CD14-positive monocyte (primary cell): ENCODE results near the gene GALNT6. TPM values are rescaled to one million over a fixed set of nuclear protein-coding genes. Genes with fewer than 3 reads are reported as not detected.

Source experiments
- DNase-seq, 3 donors: peaks; one replicate each; pipeline ENCODE4 v3.0.0-alpha.2; 2011 to 2022
- H2AFZ ChIP-seq: 2 replicates; pipeline ENCODE4 v1.6.0; 2012; ENCODE audit warnings: mild to moderate bottlenecking, low read depth, low read length, inconsistent platforms; ENCODE audit not compliant: insufficient read depth, poor library complexity, severe bottlenecking
- H3K27ac ChIP-seq, 2 donors: 1 replicate in 1 of 2; 2 replicates in 1 of 2; pipeline ENCODE4 v1.5.1; 2012 to 2013; ENCODE audit warnings: low read length in 2 of 2, control low read depth in 1 of 2, inconsistent platforms in 1 of 2, low read depth in 1 of 2, mild to moderate bottlenecking in 1 of 2
- H3K27me3 ChIP-seq, 2 donors: one replicate each; pipeline versions ENCODE4 v1.6.0 to v1.6.1; 2011 to 2013; ENCODE audit warnings: low read length in 2 of 2; ENCODE audit not compliant: control insufficient read depth in 2 of 2, insufficient read depth in 2 of 2
- H3K36me3 ChIP-seq, 2 donors: replicated peaks in 1 of 2; 1 replicate in 1 of 2; 2 replicates in 1 of 2; pipeline versions ENCODE4 v1.5.1 to v1.6.1; 2012 to 2013; ENCODE audit warnings: low read length in 2 of 2, control low read depth in 1 of 2, inconsistent platforms in 1 of 2, mild to moderate bottlenecking in 1 of 2; ENCODE audit not compliant: insufficient read depth in 2 of 2, control insufficient read depth in 1 of 2
- H3K4me1 ChIP-seq, 2 donors: 1 replicate in 1 of 2; 2 replicates in 1 of 2; pipeline versions ENCODE4 v1.5.1 to v1.6.1; 2012 to 2013; ENCODE audit warnings: low read length in 2 of 2, control low read depth in 1 of 2, inconsistent platforms in 1 of 2, mild to moderate bottlenecking in 1 of 2, moderate library complexity in 1 of 2; ENCODE audit not compliant: insufficient read depth in 2 of 2, control insufficient read depth in 1 of 2
- H3K4me2 ChIP-seq: replicated peaks from 2 replicates; pipeline ENCODE3; 2012; ENCODE audit warnings: low read length, moderate library complexity, mild to moderate bottlenecking; ENCODE audit not compliant: poor library complexity, severe bottlenecking; ENCODE audit errors: extremely low read depth
- H3K4me3 ChIP-seq, 3 experiments: fragments of 200-600 bp in 1 of 3; sonication (generic) in 1 of 3; replicated peaks in 1 of 3; 1 replicate in 2 of 3; 2 replicates in 1 of 3; pipeline ENCODE4 v1.5.1; 2011 to 2013; ENCODE audit warnings: low read length in 3 of 3, mild to moderate bottlenecking in 3 of 3, control low read depth in 2 of 3, low read depth in 2 of 3, inconsistent platforms in 1 of 3, moderate library complexity in 1 of 3
- H3K79me2 ChIP-seq: 2 replicates; pipeline ENCODE4 v1.6.0; 2012; ENCODE audit warnings: mild to moderate bottlenecking, control low read depth, inconsistent platforms, low read length, moderate library complexity; ENCODE audit not compliant: insufficient read depth
- H3K9ac ChIP-seq: 2 replicates; pipeline ENCODE4 v1.6.0; 2017; ENCODE audit warnings: low read length, mild to moderate bottlenecking; ENCODE audit not compliant: insufficient read depth, poor library complexity, severe bottlenecking
- H3K9me3 ChIP-seq, 2 donors: replicated peaks in 1 of 2; 1 replicate in 1 of 2; 2 replicates in 1 of 2; pipeline versions ENCODE4 v1.5.1 to v1.6.1; 2012 to 2013; ENCODE audit warnings: low read length in 2 of 2, control low read depth in 1 of 2; ENCODE audit not compliant: control insufficient read depth in 1 of 2, insufficient read depth in 1 of 2
- H4K20me1 ChIP-seq: 2 replicates; pipeline ENCODE4 v1.6.0; 2012; ENCODE audit warnings: mild to moderate bottlenecking, low read length, control low read depth, moderate library complexity; ENCODE audit not compliant: insufficient read depth
- H3K27ac Mint-ChIP-seq, 7 donors: one replicate each; pipeline ENCODE4 v1.8.0; 2020; ENCODE audit warnings: mild to moderate bottlenecking in 7 of 7, mixed read lengths in 7 of 7, moderate library complexity in 6 of 7, inconsistent platforms in 2 of 7
- H3K27me3 Mint-ChIP-seq, 3 donors: one replicate each; pipeline ENCODE4 v1.8.0; 2021 to 2022; ENCODE audit warnings: low read depth in 3 of 3, mild to moderate bottlenecking in 3 of 3, mixed read lengths in 3 of 3, moderate library complexity in 3 of 3, inconsistent platforms in 1 of 3
- H3K36me3 Mint-ChIP-seq, 2 donors: one replicate each; pipeline ENCODE4 v1.8.0; 2020; ENCODE audit warnings: mixed read lengths in 2 of 2, inconsistent platforms in 1 of 2, mild to moderate bottlenecking in 1 of 2
- H3K4me1 Mint-ChIP-seq: one replicate; pipeline ENCODE4 v1.8.0; 2020; ENCODE audit warnings: mild to moderate bottlenecking, mixed read lengths
- H3K4me3 Mint-ChIP-seq, 2 donors: one replicate each; pipeline ENCODE4 v1.8.0; 2020; ENCODE audit warnings: mild to moderate bottlenecking in 2 of 2, mixed read lengths in 2 of 2, moderate library complexity in 1 of 2
- H3K9me3 Mint-ChIP-seq, 7 donors: one replicate each; pipeline ENCODE4 v1.8.0; 2020 to 2022; ENCODE audit warnings: mixed read lengths in 7 of 7, mild to moderate bottlenecking in 6 of 7, moderate library complexity in 6 of 7, inconsistent platforms in 2 of 7
- WGBS: methylation state at CpG from one replicate; pipeline ENCODE4 v1.1.5; 2013; ENCODE audit warnings: missing lambda C conversion rate; ENCODE audit not compliant: insufficient coverage; 5-methylcytosine and 5-hydroxymethylcytosine counted together
- intact Hi-C, 2 donors: fragments of 100-400 bp; cut with micrococcal nuclease; formaldehyde crosslinking; loops; one replicate each; pipeline versions ENCODE4 v1.15.0 to v1.15.1; 2023
- polyA plus RNA-seq, 3 donors: library from polyadenylated mRNA; depleted of rRNA in 1 of 3; unstranded in 2 of 3; stranded (reverse) in 1 of 3; fragments of 300-500 nt in 2 of 3; fragments of >200 nt in 1 of 3; fragmentation: Illumina TruSeq in 2 of 3; gene quantifications; 1 replicate in 2 of 3; 2 replicates in 1 of 3; pipeline ENCODE4 v1.2.3, GENCODE V29; 2012 to 2021
- TF ChIP-seq, protein P1 (sequence below): fragments of 200-600 bp; IDR thresholded peaks from one replicate; pipeline ENCODE4 v1.8.0; 2022; ENCODE audit warnings: antibody characterized with exemption, mild to moderate bottlenecking

Gene GALNT6
- polyA plus RNA-seq, 3 donors, result 3.2 to 12.9 (median 10.4) TPM

DNA sequence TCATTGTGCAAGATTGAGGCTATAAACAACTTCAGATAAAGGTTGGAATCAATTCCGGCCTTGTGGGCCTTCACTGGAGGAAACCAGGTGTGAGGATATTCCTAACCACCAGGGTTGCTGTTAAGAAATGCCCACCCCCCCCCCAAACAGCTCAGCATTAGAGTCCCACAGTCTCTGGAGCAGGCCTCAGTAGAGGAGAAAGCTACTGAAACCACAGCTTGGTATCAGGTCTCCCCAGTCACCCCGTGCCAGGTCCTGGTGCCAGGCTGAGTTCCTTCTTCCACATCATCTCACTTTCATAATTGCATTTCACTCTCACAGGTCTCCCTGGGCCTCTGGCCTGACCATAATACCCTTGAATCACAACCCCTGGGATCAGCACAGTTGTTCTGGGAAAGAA is 12.5 kb downstream of the GALNT6 start:
- Histone ChIP-seq H3K27ac (no peak overlapping the region), H3K79me2 (no peaks in the 10 kb centered on the region), H2AFZ (no peak overlapping the region), H3K9me3 (no peaks in the 10 kb centered on the region), H3K27me3 (no peaks in the 10 kb centered on the region), H3K4me3 (no peak overlapping the region), H3K4me1 (no peaks in the 10 kb centered on the region), H3K4me2 (no peak overlapping the region), H4K20me1 (peaks cover 6% of the 10 kb centered on the region), H3K36me3 (peaks cover 60 to 96% of the 10 kb centered on the region in 2 donors), H3K9ac (no peak overlapping the region)
- H3K9me3 Mint-ChIP-seq, result peaks cover 0 to 7% (median under 1%) of the 10 kb centered on the region in 7 donors
- intact Hi-C loops, result no loop called here
- TF ChIP-seq, protein P1, sequence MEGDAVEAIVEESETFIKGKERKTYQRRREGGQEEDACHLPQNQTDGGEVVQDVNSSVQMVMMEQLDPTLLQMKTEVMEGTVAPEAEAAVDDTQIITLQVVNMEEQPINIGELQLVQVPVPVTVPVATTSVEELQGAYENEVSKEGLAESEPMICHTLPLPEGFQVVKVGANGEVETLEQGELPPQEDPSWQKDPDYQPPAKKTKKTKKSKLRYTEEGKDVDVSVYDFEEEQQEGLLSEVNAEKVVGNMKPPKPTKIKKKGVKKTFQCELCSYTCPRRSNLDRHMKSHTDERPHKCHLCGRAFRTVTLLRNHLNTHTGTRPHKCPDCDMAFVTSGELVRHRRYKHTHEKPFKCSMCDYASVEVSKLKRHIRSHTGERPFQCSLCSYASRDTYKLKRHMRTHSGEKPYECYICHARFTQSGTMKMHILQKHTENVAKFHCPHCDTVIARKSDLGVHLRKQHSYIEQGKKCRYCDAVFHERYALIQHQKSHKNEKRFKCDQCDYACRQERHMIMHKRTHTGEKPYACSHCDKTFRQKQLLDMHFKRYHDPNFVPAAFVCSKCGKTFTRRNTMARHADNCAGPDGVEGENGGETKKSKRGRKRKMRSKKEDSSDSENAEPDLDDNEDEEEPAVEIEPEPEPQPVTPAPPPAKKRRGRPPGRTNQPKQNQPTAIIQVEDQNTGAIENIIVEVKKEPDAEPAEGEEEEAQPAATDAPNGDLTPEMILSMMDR, result no peak
- no peak for DNase-seq
- H3K4me3 Mint-ChIP-seq, result no peak overlapping the region
- peaks cover 4% of the 10 kb centered on the region for H3K4me1 Mint-ChIP-seq
- WGBS, result no CpG with 5 or more reads among the region's 2 CpGs
- peaks cover 89 to 94% of the 10 kb centered on the region in 2 donors for H3K36me3 Mint-ChIP-seq
- H3K27ac Mint-ChIP-seq, result peak overlapping the region in 1 of 7 donors; percentile 27
- H3K27me3 Mint-ChIP-seq, result peaks cover 0 to 3% (median 0%) of the 10 kb centered on the region in 3 donors

DNA sequence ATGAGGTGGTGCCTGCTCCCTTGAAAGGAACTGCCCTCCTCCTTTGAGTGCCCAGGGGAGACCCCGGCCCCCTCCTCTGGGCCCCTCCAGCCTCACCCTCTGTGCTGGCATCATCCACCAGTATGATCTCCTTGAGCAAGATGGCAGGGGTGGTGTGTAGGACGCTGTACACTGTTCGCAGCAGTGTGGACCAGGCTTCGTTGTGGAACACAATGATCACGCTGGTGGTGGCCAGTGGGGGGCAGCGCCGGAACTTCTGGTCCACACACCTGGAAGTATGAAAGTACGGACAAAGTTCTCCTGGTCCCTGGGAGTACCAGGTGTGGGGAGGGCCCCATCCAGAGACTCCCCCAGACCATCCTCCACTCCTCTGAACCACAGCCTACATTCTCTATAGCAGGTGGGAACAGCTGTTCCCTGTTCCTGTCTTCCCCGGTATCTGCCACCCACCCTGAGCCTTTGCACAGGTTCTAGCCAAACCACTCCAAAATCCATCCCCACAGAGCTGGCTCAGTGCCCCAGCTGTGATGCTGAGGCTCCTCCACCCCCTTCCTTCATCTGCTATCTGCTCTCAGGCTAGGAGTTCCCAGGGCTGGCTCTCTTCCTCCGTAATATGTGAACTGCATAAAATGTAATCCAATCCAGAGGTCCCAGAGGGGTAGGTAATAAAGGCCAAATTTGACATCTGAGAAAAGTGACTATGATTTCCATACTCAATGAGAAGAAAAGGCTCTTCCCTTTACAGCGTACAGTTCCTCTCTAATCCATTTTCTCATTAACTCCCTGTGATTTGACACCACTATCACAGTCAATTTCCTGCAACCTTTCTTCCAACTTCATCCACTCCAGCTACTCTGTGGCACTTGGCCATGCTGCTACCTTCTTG is 13.9 kb downstream of the GALNT6 start:
- no peak overlapping the region for H2AFZ ChIP-seq
- Mint-ChIP-seq H3K36me3 (peaks cover 89 to 96% of the 10 kb centered on the region in 2 donors), H3K4me3 (no peak overlapping the region), H3K27me3 (peaks cover 0 to 4% (median 0%) of the 10 kb centered on the region in 3 donors), H3K9me3 (peaks cover 0 to 16% (median 9%) of the 10 kb centered on the region in 7 donors), H3K27ac (no peak overlapping the region), H3K4me1 (peaks cover 15% of the 10 kb centered on the region)
- TF ChIP-seq, protein P1, result no peak
- H3K79me2 ChIP-seq, result no peaks in the 10 kb centered on the region
- H3K9me3 ChIP-seq, result no peaks in the 10 kb centered on the region
- H3K27me3 ChIP-seq, result no peaks in the 10 kb centered on the region
- H3K4me3 ChIP-seq, result no peak overlapping the region
- H3K4me2 ChIP-seq, result no peak overlapping the region
- no peak overlapping the region for H3K27ac ChIP-seq
- WGBS, result 96% methylated on average over 4 of the region's 11 CpGs
- peaks cover 56 to 96% of the 10 kb centered on the region in 2 donors for H3K36me3 ChIP-seq
- no peak overlapping the region for H3K9ac ChIP-seq
- DNase-seq, result no peak
- H4K20me1 ChIP-seq, result peaks cover 6% of the 10 kb centered on the region
- H3K4me1 ChIP-seq, result peaks cover 5 to 7% of the 10 kb centered on the region in 2 donors
- intact Hi-C loops, result no loop called here
